Lung (tissue), 12 donors: Measurements from ENCODE around the gene PARP9. TPM values are rescaled to one million over a fixed set of nuclear protein-coding genes. Genes with fewer than 3 reads are reported as not detected.

Experiments used
- ATAC-seq: fragments of 200-7000 bp; cut with Tn5 transposase; one replicate; pipeline ENCODE4 v1.9.1; 2020; ENCODE audit warnings: moderate number of reproducible peaks; ENCODE audit not compliant: insufficient read depth, low FRiP score
- DNase-seq, 3 donors: peaks; one replicate each; pipeline ENCODE4 v3.0.0-alpha.2; 2013 to 2017
- H3K27ac ChIP-seq, 2 donors: one replicate each; pipeline ENCODE4 v1.5.1; 2013; ENCODE audit warnings: mild to moderate bottlenecking in 2 of 2, moderate library complexity in 2 of 2, control low read depth in 1 of 2, inconsistent platforms in 1 of 2, low read depth in 1 of 2, low read length in 1 of 2
- H3K27me3 ChIP-seq, 3 donors: one replicate each; pipeline ENCODE4 v1.5.1; 2013; ENCODE audit warnings: low read length in 2 of 3; ENCODE audit not compliant: control insufficient read depth in 3 of 3, insufficient read depth in 3 of 3
- H3K36me3 ChIP-seq, 4 donors: one replicate each; pipeline ENCODE4 v1.5.1; 2013; ENCODE audit warnings: low read length in 4 of 4, mild to moderate bottlenecking in 1 of 4, moderate library complexity in 1 of 4; ENCODE audit not compliant: control insufficient read depth in 4 of 4, insufficient read depth in 4 of 4
- H3K4me1 ChIP-seq, 5 donors: one replicate each; pipeline ENCODE4 v1.5.1; 2013; ENCODE audit warnings: low read length in 5 of 5, mild to moderate bottlenecking in 2 of 5, moderate library complexity in 1 of 5; ENCODE audit not compliant: control insufficient read depth in 5 of 5, insufficient read depth in 5 of 5
- H3K4me3 ChIP-seq: one replicate; pipeline ENCODE4 v1.5.1; 2013; ENCODE audit warnings: mild to moderate bottlenecking, control low read depth, moderate library complexity
- H3K9ac ChIP-seq, 2 donors: one replicate each; pipeline ENCODE4 v1.5.1; 2013; ENCODE audit warnings: low read length in 2 of 2, control low read depth in 1 of 2; ENCODE audit not compliant: insufficient read depth in 1 of 2
- H3K9me3 ChIP-seq, 4 donors: one replicate each; pipeline ENCODE4 v1.5.1; 2013; ENCODE audit warnings: low read length in 3 of 4, mild to moderate bottlenecking in 1 of 4, moderate library complexity in 1 of 4; ENCODE audit not compliant: control insufficient read depth in 4 of 4, insufficient read depth in 3 of 4
- CTCF ChIP-seq: IDR thresholded peaks from 2 replicates; pipeline ENCODE4 v1.5.1; 2012; ENCODE audit warnings: mild to moderate bottlenecking; ENCODE audit errors: control extremely low read depth, extremely low read depth
- WGBS, 2 donors: extraction: QIAGEN DNeasy Blood & Tissue Kit; methylation state at CpG; one replicate each; pipeline ENCODE4 v1.1.7; 2013; 5-methylcytosine and 5-hydroxymethylcytosine counted together
- polyA plus RNA-seq, 2 donors: library from polyadenylated mRNA; stranded (reverse); fragments of 200-250 nt; gene quantifications; one replicate each; pipeline ENCODE4 v1.2.1, GENCODE V29; 2013
- total RNA-seq, 2 donors: library from RNA; depleted of rRNA in 1 of 2; stranded (reverse); fragments of >200 nt in 1 of 2; gene quantifications; one replicate each; pipeline ENCODE4 v1.2.1, GENCODE V29; 2014 to 2021
- donor health status: control.
- donor health status: control.
- donor health status: Bipolar disorder and iron deficiency.
- donor health status: healthy.
- donor health status: DM: yes; HTN: yes; CAD: no.

PARP9 gene
- total and polyA plus RNA-seq, 4 donors: 31.7 to 57.0 (median 41.5) TPM

GRCh38 chr3:122553171-122553570 lies 10.9 kb downstream of the PARP9 start:
- WGBS, 2 donors: 82 to 84% methylated on average over 3 of the region's 3 CpGs
- Histone ChIP-seq H3K4me3 (no peak overlapping the region), H3K9ac (no peak overlapping the region), H3K4me1 (peaks cover 0 to 21% (median 3%) of the 10 kb centered on the region in 5 donors), H3K36me3 (peaks cover 15 to 42% (median 22%) of the 10 kb centered on the region in 4 donors), H3K27me3 (no peaks in the 10 kb centered on the region), H3K9me3 (no peaks in the 10 kb centered on the region), H3K27ac (no peak overlapping the region)
- no peak for TF ChIP-seq CTCF
- DNase-seq (no peak), ATAC-seq (no peak)

- H3K9ac ChIP-seq: no peak overlapping the region
- H3K4me3 ChIP-seq: no peak overlapping the region
- peaks cover 0 to 22% (median 0%) of the 10 kb centered on the region in 5 donors for H3K4me1 ChIP-seq
- no peaks in the 10 kb centered on the region for H3K27me3 ChIP-seq
- H3K9me3 ChIP-seq: no peaks in the 10 kb centered on the region
- no peak for TF ChIP-seq CTCF
- H3K27ac ChIP-seq: no peak overlapping the region
- ATAC-seq (no peak), DNase-seq (peak; percentile 77 to 97 (median 95))
- WGBS, 2 donors: 79 to 86% methylated on average over 1 of the region's 1 CpG
- H3K36me3 ChIP-seq: peaks cover 11 to 35% (median 28%) of the 10 kb centered on the region in 4 donors
Measured at GRCh38 chr3:122548619-122549018, 15.5 kb downstream of the PARP9 start.

DNA sequence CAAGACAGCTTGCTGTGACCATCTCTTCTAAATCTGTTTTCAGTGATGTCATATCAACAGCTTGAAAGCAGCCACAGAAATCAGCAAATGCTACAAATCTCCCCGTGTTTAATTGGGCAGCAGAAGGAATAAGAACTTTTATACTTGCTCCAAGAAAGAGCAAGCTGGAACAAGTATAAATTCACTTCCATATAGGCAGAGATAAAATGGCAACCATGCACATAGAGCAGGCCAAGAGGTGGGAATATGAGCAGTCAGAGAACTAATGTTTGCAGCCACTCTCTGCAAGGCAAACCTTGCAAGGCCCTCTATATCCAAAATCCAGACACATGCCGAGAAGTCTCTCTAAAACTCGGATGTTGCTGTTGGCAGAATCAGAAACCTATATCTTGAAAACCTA lies 16.0 kb downstream of the PARP9 start:
- DNase-seq: peak in 2 of 3 donors; percentile 66 to 73
- ATAC-seq: no peak
- H3K4me1 ChIP-seq: peaks cover 0 to 22% (median 0%) of the 10 kb centered on the region in 5 donors
- WGBS, 2 donors: 87 to 89% methylated on average over 3 of the region's 3 CpGs
- no peak overlapping the region for H3K4me3 ChIP-seq
- H3K36me3 ChIP-seq: peaks cover 11 to 34% (median 27%) of the 10 kb centered on the region in 4 donors
- no peak overlapping the region for H3K27ac ChIP-seq
- TF ChIP-seq CTCF: no peak
- no peaks in the 10 kb centered on the region for H3K27me3 ChIP-seq
- no peaks in the 10 kb centered on the region for H3K9me3 ChIP-seq
- H3K9ac ChIP-seq: no peak overlapping the region

DNA sequence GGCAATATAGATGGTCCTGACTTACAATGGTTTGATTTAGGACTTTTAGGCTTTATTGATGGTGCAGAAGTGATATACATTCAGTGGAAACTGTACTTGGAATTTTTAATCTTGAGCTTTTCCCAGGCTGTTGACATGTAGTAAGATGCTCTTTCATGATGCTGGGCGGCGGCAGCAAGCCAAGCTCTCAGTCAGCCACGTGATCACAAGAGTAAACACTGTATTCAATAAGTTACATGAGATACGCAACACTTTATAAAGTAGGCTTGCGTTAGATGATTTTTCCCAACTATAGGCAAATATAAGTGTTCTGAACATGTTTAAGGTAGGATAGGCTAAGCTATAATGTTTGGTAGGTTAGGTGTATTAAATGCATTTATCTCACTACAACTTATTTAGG lies 17.9 kb downstream of the PARP9 start:
- DNase-seq (peak in 2 of 3 donors; percentile 54 to 61), ATAC-seq (no peak)
- Histone ChIP-seq H3K9me3 (no peaks in the 10 kb centered on the region), H3K27ac (no peak overlapping the region), H3K4me3 (no peak overlapping the region), H3K36me3 (peaks cover 11 to 33% (median 19%) of the 10 kb centered on the region in 4 donors), H3K9ac (no peak overlapping the region), H3K4me1 (peaks cover 0 to 22% (median 0%) of the 10 kb centered on the region in 5 donors), H3K27me3 (no peaks in the 10 kb centered on the region)
- no peak for TF ChIP-seq CTCF
- 83 to 90% methylated on average over 5 of the region's 5 CpGs for WGBS, 2 donors
